CD4-positive, alpha-beta T cell treated with Interleukin-4 for 4 hours (primary cell): Measurements from ENCODE around the gene SORCS2.

Experiments used
- DNase-seq: peaks from one replicate; pipeline ENCODE4 v3.0.0-alpha.2; 2020

SORCS2 gene

GRCh38 chr4:7342223-7343080, 150.1 kb downstream of the SORCS2 start:
- DNase-seq = no peak

- DNase-seq = no peak
Measured at GRCh38 chr4:7343081-7343655, 150.8 kb downstream of the SORCS2 start.

- no peak for DNase-seq
Measured at GRCh38 chr4:7343950-7344349, 151.6 kb downstream of the SORCS2 start.

GRCh38 chr4:7344636-7345155, 152.4 kb downstream of the SORCS2 start:
- DNase-seq = no peak

GRCh38 chr4:7347981-7348380, 155.6 kb downstream of the SORCS2 start:
- DNase-seq = no peak

- DNase-seq = no peak
Measured at GRCh38 chr4:7348946-7349900, 156.9 kb downstream of the SORCS2 start.

GRCh38 chr4:7350396-7350795, 158.1 kb downstream of the SORCS2 start:
- DNase-seq = no peak

GRCh38 chr4:7351014-7351413, 158.7 kb downstream of the SORCS2 start:
- no peak for DNase-seq

- no peak for DNase-seq
Measured at GRCh38 chr4:7352486-7352885, 160.1 kb downstream of the SORCS2 start.

GRCh38 chr4:7353046-7353790, 160.9 kb downstream of the SORCS2 start:
- DNase-seq = no peak

GRCh38 chr4:7353846-7354610, 161.7 kb downstream of the SORCS2 start:
- no peak for DNase-seq

GRCh38 chr4:7354927-7355326, 162.6 kb downstream of the SORCS2 start:
- no peak for DNase-seq

- no peak for DNase-seq
Measured at GRCh38 chr4:7355795-7356194, 163.5 kb downstream of the SORCS2 start.

GRCh38 chr4:7356667-7357310, 164.5 kb downstream of the SORCS2 start:
- DNase-seq = no peak

- no peak for DNase-seq
Measured at GRCh38 chr4:7357323-7357722, 165.0 kb downstream of the SORCS2 start.

- DNase-seq = no peak
Measured at GRCh38 chr4:7358100-7358735, 165.9 kb downstream of the SORCS2 start.

- DNase-seq = no peak
Measured at GRCh38 chr4:7359400-7360062, 167.2 kb downstream of the SORCS2 start.

- no peak for DNase-seq
Measured at GRCh38 chr4:7360806-7361205, 168.5 kb downstream of the SORCS2 start.

GRCh38 chr4:7361280-7361895, 169.1 kb downstream of the SORCS2 start:
- no peak for DNase-seq

- DNase-seq = no peak
Measured at GRCh38 chr4:7362341-7362740, 170.0 kb downstream of the SORCS2 start.
